Fibroblast of lung (primary cell): ENCODE data around the gene LACRT.

ENCODE experiments used
- CTCF ChIP-seq, 2 donors: IDR thresholded peaks in 1 of 2; conservative IDR thresholded peaks in 1 of 2; 1 replicate in 1 of 2; 2 replicates in 1 of 2; pipeline ENCODE4 v1.5.1; 2011 to 2012; ENCODE audit warnings: low read length in 2 of 2, control low read depth in 1 of 2, inconsistent platforms in 1 of 2, low read depth in 1 of 2, mild to moderate bottlenecking in 1 of 2
- EZH2 ChIP-seq: IDR thresholded peaks from 2 replicates; pipeline ENCODE4 v1.5.1; 2012; ENCODE audit warnings: low read length, control low read depth, mild to moderate bottlenecking; ENCODE audit errors: missing control alignments

- TF ChIP-seq EZH2: no peak
- TF ChIP-seq CTCF (conservative IDR thresholded peaks at IDR 0.05 in 1 of 2, IDR thresholded peaks at IDR 0.05 in 1 of 2; ENCODE audit: low read depth in 1 of 2, low read length in 2 of 2): peak; percentile 35 to 36
Measured at GRCh38 chr12:54680374-54680773, 45.7 kb upstream of the LACRT start.
